ENCODE results near the gene ZNF276. TPM values are rescaled to one million over a fixed set of nuclear protein-coding genes. Genes with fewer than 3 reads are reported as not detected.
"Not testable (repeated sequence)": the region's sequence is repeated elsewhere in the genome, so short reads cannot be mapped to it uniquely, and the experiment has no call there.

Gene ZNF276
- total RNA-seq, 1 experiment from 2014 or later: 19.9 TPM

GRCh38 chr16:89779909-89780305 lies 58.6 kb downstream of the ZNF276 start:
- CTCF ChIA-PET: no interaction called here
- POLR2A ChIA-PET: no interaction called here
- ATAC-seq (no peak), DNase-seq (ENCODE audit: low read depth, low spot score) (no peak)
- no peaks in the 10 kb centered on the region for H3K27me3 ChIP-seq (ENCODE audit: control insufficient read depth, insufficient read depth, low read length)
- H3K36me3 ChIP-seq (ENCODE audit: control insufficient read depth, insufficient read depth, low read length): peaks cover 2% of the 10 kb centered on the region; the same call in 1 of the 2 replicates
- intact Hi-C loops (cut with micrococcal nuclease; ENCODE audit: unreplicated experiment) (no loop called here), in situ Hi-C loops (cut with HindIII; ENCODE audit: low pct_unique_long_range_greater_than_20kb, low sequenced_read_pairs) (no loop called here)
- TF ChIP-seq SIN3A (IDR thresholded peaks at IDR 0.05; ENCODE audit: borderline replicate concordance, insufficient read depth, low read depth, low read length): no peak
- no peak for TF ChIP-seq POLR2AphosphoS5 (IDR thresholded peaks at IDR 0.05; ENCODE audit: low read depth, low read length)
- TF ChIP-seq CTCF (IDR thresholded peaks at IDR 0.05): no peak
- no peak for TF ChIP-seq REST (IDR thresholded peaks at IDR 0.05; ENCODE audit: insufficient read depth in 1 of 2, low read depth in 2 of 2, low read length in 1 of 2)
- no peak for TF ChIP-seq TCF7L2 (IDR thresholded peaks at IDR 0.05; ENCODE audit: low read depth, low read length)
- no peak overlapping the region for H3K27ac ChIP-seq (ENCODE audit: low read length)
- H3K4me1 ChIP-seq (ENCODE audit: control insufficient read depth, insufficient read depth, low read length): no peaks in the 10 kb centered on the region
- H3K4me3 ChIP-seq (ENCODE audit: low read depth in 2 of 2, low read length in 2 of 2): no peak overlapping the region
- H3K9me3 ChIP-seq (ENCODE audit: control insufficient read depth, insufficient read depth, low read depth, low read length): no peaks in the 10 kb centered on the region
- no TSS peak for BruUV-seq (replicated peaks)

DNA sequence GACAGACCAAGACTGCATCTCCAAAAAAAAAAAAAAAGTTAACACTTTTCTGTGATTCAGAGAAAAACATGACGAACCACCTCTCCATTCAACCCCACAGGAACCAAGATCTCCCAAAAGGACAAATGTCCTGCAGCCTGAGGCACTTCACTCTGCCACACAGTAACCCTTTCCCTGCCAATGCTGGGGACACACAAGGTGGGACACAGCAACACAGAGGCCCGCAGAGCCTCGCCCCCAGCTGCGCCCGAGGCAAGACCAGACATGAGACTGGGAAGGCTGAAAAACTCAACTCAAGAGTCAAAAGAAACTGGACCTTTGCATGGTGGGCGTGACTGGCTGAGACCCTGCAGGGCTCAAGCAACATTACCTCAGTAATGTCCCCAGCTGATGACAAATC lies 61.2 kb downstream of the ZNF276 start:
- in situ Hi-C loops (cut with HindIII; ENCODE audit: low pct_unique_long_range_greater_than_20kb, low sequenced_read_pairs): no loop called here
- no peak for ATAC-seq
- BruUV-seq (replicated peaks): no TSS peak

GRCh38 chr16:89783952-89784351 lies 62.6 kb downstream of the ZNF276 start:
- intact Hi-C loops (cut with micrococcal nuclease; ENCODE audit: unreplicated experiment); H3K9me3 ChIP-seq (ENCODE audit: control insufficient read depth, insufficient read depth, low read depth, low read length); DNase-seq (ENCODE audit: low read depth, low spot score); CTCF ChIA-PET; H3K27me3 ChIP-seq (ENCODE audit: control insufficient read depth, insufficient read depth, low read length); H3K27ac ChIP-seq (ENCODE audit: low read length); H3K4me1 ChIP-seq (ENCODE audit: control insufficient read depth, insufficient read depth, low read length); POLR2A ChIA-PET; H3K36me3 ChIP-seq (ENCODE audit: control insufficient read depth, insufficient read depth, low read length); H3K4me3 ChIP-seq (ENCODE audit: low read depth in 2 of 2, low read length in 2 of 2); in situ Hi-C loops (cut with HindIII; ENCODE audit: low pct_unique_long_range_greater_than_20kb, low sequenced_read_pairs); BruUV-seq (replicated peaks); ATAC-seq: not testable (repeated sequence)

More for the DNA sequence above, 61.2 kb downstream of the ZNF276 start:
- Histone ChIP-seq H3K4me3 (ENCODE audit: low read depth in 2 of 2, low read length in 2 of 2) (no peak overlapping the region), H3K9me3 (ENCODE audit: control insufficient read depth, insufficient read depth, low read depth, low read length) (no peaks in the 10 kb centered on the region), H3K27ac (ENCODE audit: low read length) (no peak overlapping the region), H3K36me3 (ENCODE audit: control insufficient read depth, insufficient read depth, low read length) (peaks cover 2% of the 10 kb centered on the region; the same call in 1 of the 2 replicates), H3K27me3 (ENCODE audit: control insufficient read depth, insufficient read depth, low read length) (no peaks in the 10 kb centered on the region), H3K4me1 (ENCODE audit: control insufficient read depth, insufficient read depth, low read length) (no peaks in the 10 kb centered on the region)
- POLR2A ChIA-PET: no interaction called here
- CTCF ChIA-PET: no interaction called here
- TF ChIP-seq SIN3A (IDR thresholded peaks at IDR 0.05; ENCODE audit: borderline replicate concordance, insufficient read depth, low read depth, low read length) (no peak), REST (IDR thresholded peaks at IDR 0.05; ENCODE audit: insufficient read depth in 1 of 2, low read depth in 2 of 2, low read length in 1 of 2) (no peak)
- DNase-seq (ENCODE audit: low read depth, low spot score): no peak
- intact Hi-C loops (cut with micrococcal nuclease; ENCODE audit: unreplicated experiment): no loop called here

All from Panc1 (cell line).